SK-N-SH treated with all-trans-retinoic acid at 6 μM for 48 hours (cell line): Measurements from ENCODE around the gene PEX16.

Experiments used
- ATAC-seq: fragments of 200-7000 bp; cut with Tn5 transposase; 3 replicates; pipeline ENCODE4 v1.9.1; 2020; ENCODE audit warnings: mild to moderate bottlenecking, moderate library complexity
- ARNTL ChIP-seq: fragments of 450-650 bp; formaldehyde crosslinking; IDR thresholded peaks from 2 replicates; pipeline ENCODE4 v1.5.0; 2020; ENCODE audit warnings: low read depth, mild to moderate bottlenecking, moderate library complexity, borderline replicate concordance
- BACH2 ChIP-seq: fragments of 250-450 bp; sonication (Bioruptor Pico); IDR thresholded peaks from 2 replicates; pipeline ENCODE4 v1.9.0; 2021; ENCODE audit warnings: mild to moderate bottlenecking, borderline replicate concordance
- CREB5 ChIP-seq: fragments of 250-450 bp; sonication (Bioruptor Pico); IDR thresholded peaks from 2 replicates; pipeline ENCODE4 v1.5.1; 2020; ENCODE audit warnings: low read depth, mild to moderate bottlenecking, moderate library complexity
- CSDC2 ChIP-seq: fragments of 250-450 bp; sonication (Bioruptor Pico); IDR thresholded peaks from 2 replicates; pipeline ENCODE4 v1.5.0; 2020; ENCODE audit warnings: mild to moderate bottlenecking, moderate library complexity
- CSRNP3 ChIP-seq: fragments of 250-450 bp; sonication (Bioruptor Pico); IDR thresholded peaks from 2 replicates; pipeline ENCODE4 v1.5.1; 2021; ENCODE audit warnings: mild to moderate bottlenecking, moderate library complexity
- GLIS3 ChIP-seq: fragments of 250-450 bp; sonication (Bioruptor Pico); IDR thresholded peaks from 2 replicates; pipeline ENCODE4 v1.5.0; 2020; ENCODE audit warnings: mild to moderate bottlenecking, moderate library complexity
- ISL1 ChIP-seq: fragments of 250-450 bp; sonication (Bioruptor Pico); IDR thresholded peaks from 2 replicates; pipeline ENCODE4 v2.1.2; 2022; ENCODE audit warnings: mild to moderate bottlenecking, moderate library complexity
- POU6F1 ChIP-seq: fragments of 250-450 bp; sonication (Bioruptor Pico); IDR thresholded peaks from 2 replicates; pipeline ENCODE4 v1.8.0; 2021; ENCODE audit warnings: low read depth, mild to moderate bottlenecking, moderate library complexity, borderline replicate concordance
- PPARA ChIP-seq: fragments of 250-450 bp; sonication (Bioruptor Pico); IDR thresholded peaks from 2 replicates; pipeline ENCODE4 v1.5.0; 2020; ENCODE audit warnings: mild to moderate bottlenecking, borderline replicate concordance
- RARB ChIP-seq: fragments of 250-450 bp; sonication (Bioruptor Pico); IDR thresholded peaks from 2 replicates; pipeline ENCODE4 v1.8.0; 2021; ENCODE audit warnings: mild to moderate bottlenecking, moderate library complexity
- SNAI2 ChIP-seq: fragments of 250-450 bp; sonication (Bioruptor Pico); IDR thresholded peaks from 2 replicates; pipeline ENCODE4 v1.5.0; 2020; ENCODE audit warnings: mild to moderate bottlenecking, moderate library complexity
- TCF4 ChIP-seq: fragments of 250-450 bp; sonication (Bioruptor Pico); IDR thresholded peaks from 2 replicates; pipeline ENCODE4 v1.8.0; 2021; ENCODE audit warnings: mild to moderate bottlenecking, moderate library complexity, borderline replicate concordance
- TOX ChIP-seq: fragments of 250-450 bp; sonication (Bioruptor Pico); IDR thresholded peaks from 2 replicates; pipeline ENCODE4 v1.8.0; 2021; ENCODE audit warnings: mild to moderate bottlenecking, moderate library complexity, borderline replicate concordance
- TSHZ2 ChIP-seq: fragments of 250-450 bp; sonication (Bioruptor Pico); IDR thresholded peaks from 2 replicates; pipeline ENCODE4 v1.5.0; 2020; ENCODE audit warnings: mild to moderate bottlenecking, moderate library complexity
- ZC3H10 ChIP-seq: fragments of 250-450 bp; sonication (Bioruptor Pico); IDR thresholded peaks from 2 replicates; pipeline ENCODE4 v1.5.1; 2021; ENCODE audit warnings: mild to moderate bottlenecking, moderate library complexity
- ZFP3 ChIP-seq: fragments of 250-450 bp; sonication (Bioruptor Pico); IDR thresholded peaks from 2 replicates; pipeline ENCODE4 v1.5.0; 2020; ENCODE audit warnings: mild to moderate bottlenecking, moderate library complexity
- ZFP30 ChIP-seq: fragments of 450-650 bp; formaldehyde crosslinking; IDR thresholded peaks from 2 replicates; pipeline ENCODE4 v1.5.0; 2022; ENCODE audit warnings: mild to moderate bottlenecking, moderate library complexity
- ZNF565 ChIP-seq: fragments of 450-650 bp; formaldehyde crosslinking; conservative IDR thresholded peaks from 2 replicates; pipeline ENCODE4 v1.5.0; 2020; ENCODE audit warnings: low read depth, mild to moderate bottlenecking, moderate library complexity
- ZNF70 ChIP-seq: fragments of 450-650 bp; formaldehyde crosslinking; IDR thresholded peaks from 2 replicates; pipeline ENCODE4 v1.5.0; 2020; ENCODE audit warnings: mild to moderate bottlenecking, moderate library complexity
- ZNF8 ChIP-seq: fragments of 450-650 bp; formaldehyde crosslinking; IDR thresholded peaks from 2 replicates; pipeline ENCODE4 v1.5.0; 2020; ENCODE audit warnings: mild to moderate bottlenecking, moderate library complexity

PEX16 gene

GRCh38 chr11:45864041-45864440 lies 53.6 kb downstream of the PEX16 start:
- ATAC-seq = no peak

GRCh38 chr11:45860764-45861510 lies 56.7 kb downstream of the PEX16 start:
- ATAC-seq = no peak

More at GRCh38 chr11:45864041-45864440, 53.6 kb downstream of the PEX16 start:
- TF ChIP-seq POU6F1 (no peak), ZNF8 (CRISPR knock-in tag) (no peak), BACH2 (CRISPR knock-in tag) (no peak), GLIS3 (CRISPR knock-in tag) (no peak), TSHZ2 (no peak), ZNF70 (CRISPR knock-in tag) (no peak), TOX (CRISPR knock-in tag) (no peak)

More at GRCh38 chr11:45860764-45861510, 56.7 kb downstream of the PEX16 start:
- TF ChIP-seq SNAI2 (CRISPR knock-in tag) = no peak
- TF ChIP-seq ARNTL (CRISPR knock-in tag) = no peak
- TF ChIP-seq ZC3H10 = no peak
- TF ChIP-seq POU6F1 = no peak
- no peak for TF ChIP-seq PPARA
- TF ChIP-seq RARB = no peak
- TF ChIP-seq ISL1 = no peak
- no peak for TF ChIP-seq ZNF70 (CRISPR knock-in tag)
- no peak for TF ChIP-seq GLIS3 (CRISPR knock-in tag)
- no peak for TF ChIP-seq ZFP30 (CRISPR knock-in tag)
- TF ChIP-seq CSDC2 = no peak
- TF ChIP-seq TSHZ2 = no peak
- no peak for TF ChIP-seq CSRNP3
- no peak for TF ChIP-seq CREB5 (CRISPR knock-in tag)
- TF ChIP-seq ZFP3 (CRISPR knock-in tag) = no peak
- no peak for TF ChIP-seq TCF4 (CRISPR knock-in tag)
- no peak for TF ChIP-seq ZNF565 (CRISPR knock-in tag)
- TF ChIP-seq ZNF8 (CRISPR knock-in tag) = no peak
